HG03565 (cell line): ENCODE measurements around the gene ZNF599.
A peak's percentile ranks its signal among the peaks of the same experiment; 100 is the strongest.
"Not testable (repeated sequence)": the region's sequence is repeated elsewhere in the genome, so short reads cannot be mapped to it uniquely, and the experiment has no call there.

Experiments used
- ATAC-seq: cut with Tn5 transposase; IDR thresholded peaks from one replicate; pipeline ENCODE4 v1.9.1; 2021; ENCODE audit warnings: mild to moderate bottlenecking, moderate library complexity; ENCODE audit not compliant: unreplicated experiment

Gene ZNF599

DNA sequence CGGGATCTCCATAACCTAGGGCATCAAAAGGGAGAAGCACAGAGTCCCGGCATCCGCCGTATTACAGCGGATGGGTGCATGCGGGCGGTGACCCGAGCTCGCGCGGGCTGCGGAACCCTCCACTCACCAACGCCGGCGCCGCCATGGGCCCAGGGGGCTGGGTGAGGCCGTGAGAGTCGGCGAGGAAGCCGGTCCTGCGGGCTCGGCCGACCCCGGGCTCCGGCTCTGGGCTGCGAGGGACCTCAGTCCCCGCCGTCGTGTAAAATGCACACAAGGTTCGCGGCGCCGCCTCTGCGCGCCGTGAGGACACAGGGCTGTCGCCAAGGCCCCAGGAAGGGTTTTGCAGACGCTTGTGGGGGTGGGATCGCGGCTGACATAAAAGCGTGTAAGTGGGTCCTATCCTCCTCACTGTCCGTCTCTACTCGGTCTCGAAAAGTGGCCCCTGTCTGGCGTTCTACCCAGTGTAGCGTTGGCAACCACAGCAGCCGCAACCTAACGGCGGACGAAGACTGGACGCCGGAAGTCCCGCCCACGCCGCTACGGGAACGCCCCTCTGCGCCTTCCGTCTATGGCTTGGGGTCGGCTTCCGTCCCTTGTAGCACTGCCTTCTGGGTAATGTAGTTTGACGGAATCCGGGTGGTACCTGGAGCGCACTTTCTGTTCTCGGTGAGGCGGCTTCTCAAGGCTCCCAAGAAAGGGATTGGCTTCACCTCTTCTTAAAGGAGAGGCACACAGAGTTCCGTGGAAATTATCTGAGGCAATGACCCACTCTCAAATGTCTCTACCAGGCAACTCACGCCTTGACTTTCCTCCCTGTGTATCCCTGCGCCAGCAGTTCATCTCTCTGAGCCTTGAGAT lies at the start of gene ZNF599:
Gene ZNF599, minus strand, starts transcription at position 519 of the 858 bp plus-strand sequence. Its CDS starts 374 bp downstream, at position 145.
- peak; percentile 95 for ATAC-seq

DNA sequence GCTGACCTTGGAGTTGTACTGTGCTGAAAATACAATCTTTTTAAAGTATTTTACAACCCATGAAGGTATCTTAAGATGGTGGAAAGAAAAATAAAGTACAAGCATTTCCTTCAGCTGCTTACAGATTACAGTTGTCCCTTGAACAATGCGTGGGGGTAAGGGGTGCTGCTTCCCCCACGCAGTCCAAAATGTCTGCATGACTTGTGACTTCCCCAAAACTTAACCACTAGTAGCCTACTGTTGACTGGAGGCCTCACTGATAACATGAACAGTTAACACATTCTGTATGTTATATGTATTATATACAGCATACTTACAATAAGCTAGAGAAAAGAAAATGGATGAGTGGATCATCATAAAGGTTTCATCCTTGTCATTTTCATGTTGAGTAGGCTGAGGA lies 45.3 kb upstream of the ZNF599 start:
- ATAC-seq: no peak

DNA sequence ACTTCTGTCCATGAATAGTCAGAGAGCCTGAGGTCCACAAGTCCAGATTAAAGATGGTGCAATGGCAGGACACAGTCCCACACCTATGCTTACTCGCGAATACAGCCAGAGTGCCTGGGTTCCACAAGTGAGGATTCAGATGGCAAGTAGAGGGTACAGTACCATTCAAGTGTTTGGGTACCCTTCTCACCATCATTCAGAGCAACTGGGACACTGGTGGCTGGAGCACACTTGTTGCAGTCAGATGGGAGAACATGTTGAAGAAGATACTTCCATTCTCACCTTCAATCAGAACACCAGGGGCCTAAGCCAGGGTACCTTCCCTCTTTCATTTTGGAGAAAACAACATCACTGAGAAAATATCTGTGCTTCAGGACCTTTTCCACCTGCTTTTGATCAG lies 43.7 kb upstream of the ZNF599 start:
- no peak for ATAC-seq

DNA sequence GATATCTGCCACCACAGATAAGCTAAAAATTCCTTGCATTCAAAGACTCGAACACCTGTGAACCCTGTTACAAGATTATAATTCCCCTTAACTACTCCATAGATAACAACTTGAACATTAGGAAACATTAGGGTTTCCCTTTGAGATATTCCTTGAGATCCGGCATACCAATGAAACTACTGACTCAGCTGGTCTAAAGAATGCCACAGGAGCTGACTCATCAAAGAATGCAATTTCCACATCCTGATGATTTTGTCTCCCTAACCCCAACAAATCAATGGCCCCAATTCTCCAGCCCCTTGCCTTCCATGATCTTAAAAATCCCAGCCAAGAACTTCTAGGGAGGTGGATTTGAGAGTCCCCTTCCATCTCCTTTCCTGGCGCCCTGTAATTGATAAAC lies 35.6 kb upstream of the ZNF599 start:
- ATAC-seq: no peak

DNA sequence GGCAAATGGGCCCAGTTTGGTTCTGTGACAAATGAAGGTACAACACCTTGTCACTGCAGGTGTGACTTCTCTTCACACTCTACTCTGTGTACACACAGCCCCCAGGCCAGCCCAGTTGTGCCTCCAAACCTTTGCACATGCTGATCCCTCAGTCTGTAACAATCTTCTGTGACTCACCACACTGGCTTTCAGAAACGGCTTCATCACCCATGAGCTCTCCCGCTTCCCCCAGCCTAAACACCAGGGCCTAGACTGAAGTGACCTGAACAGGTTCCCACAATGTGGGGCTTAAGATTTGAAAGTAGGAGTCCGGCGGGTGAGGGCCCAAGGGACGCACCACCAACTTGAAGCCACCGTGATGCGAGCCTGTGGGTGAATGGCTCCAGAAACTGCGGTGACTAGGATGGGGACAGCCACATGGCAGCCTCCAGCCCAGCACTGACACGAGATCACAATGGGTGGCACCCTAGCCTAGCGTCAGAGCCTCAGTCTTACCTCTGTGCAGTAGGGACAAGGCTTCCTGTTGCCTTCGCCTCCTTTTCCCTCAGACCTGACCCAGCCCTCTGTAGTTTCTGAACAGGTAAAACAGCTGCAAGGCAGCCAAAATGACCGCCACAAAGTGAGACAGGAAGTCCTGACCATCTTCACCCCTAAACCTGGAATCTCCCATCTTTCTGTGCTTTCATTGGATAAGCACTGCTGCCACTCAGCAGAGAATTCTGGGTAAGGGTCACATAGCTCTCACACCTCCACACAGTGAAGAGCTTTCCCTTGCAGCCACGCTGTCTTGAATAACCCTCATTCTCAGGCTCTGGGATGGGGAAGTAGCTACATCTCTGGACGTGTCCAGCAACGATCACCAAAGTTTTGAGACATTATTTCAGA lies 34.2 kb upstream of the ZNF599 start:
- no peak for ATAC-seq

- no peak for ATAC-seq
Measured at GRCh38 chr19:34804115-34804514, 31.1 kb upstream of the ZNF599 start.

GRCh38 chr19:34796953-34797352 lies 23.9 kb upstream of the ZNF599 start:
- ATAC-seq: not testable (repeated sequence)

GRCh38 chr19:34794066-34794960 lies 21.3 kb upstream of the ZNF599 start:
- ATAC-seq: no peak

- no peak for ATAC-seq
Measured at GRCh38 chr19:34793565-34793964, 20.6 kb upstream of the ZNF599 start.

GRCh38 chr19:34788074-34788473 lies 15.1 kb upstream of the ZNF599 start:
- no peak for ATAC-seq

- ATAC-seq: no peak
Measured at GRCh38 chr19:34787059-34787824, 14.2 kb upstream of the ZNF599 start.

DNA sequence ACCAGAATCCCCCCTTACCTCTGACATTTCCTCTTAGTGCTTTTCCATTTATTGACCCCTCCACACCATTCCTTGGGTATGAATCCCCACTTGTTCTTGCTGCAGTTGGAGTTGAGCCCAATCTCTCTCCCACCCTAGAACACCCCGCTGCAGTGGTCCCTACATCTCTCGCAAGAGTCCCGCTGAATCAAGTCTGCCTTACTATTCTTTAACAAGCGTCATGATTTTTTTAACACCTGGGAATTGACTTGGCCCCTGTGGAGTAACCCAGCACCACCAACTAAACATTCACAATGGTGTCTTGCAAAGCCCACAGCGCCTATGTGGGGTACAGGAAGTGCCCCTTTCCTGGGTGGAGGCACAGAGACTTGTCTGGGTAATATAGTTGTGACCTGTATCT lies 13.2 kb upstream of the ZNF599 start:
- no peak for ATAC-seq

- no peak for ATAC-seq
Measured at GRCh38 chr19:34779652-34780051, 6.6 kb upstream of the ZNF599 start.

DNA sequence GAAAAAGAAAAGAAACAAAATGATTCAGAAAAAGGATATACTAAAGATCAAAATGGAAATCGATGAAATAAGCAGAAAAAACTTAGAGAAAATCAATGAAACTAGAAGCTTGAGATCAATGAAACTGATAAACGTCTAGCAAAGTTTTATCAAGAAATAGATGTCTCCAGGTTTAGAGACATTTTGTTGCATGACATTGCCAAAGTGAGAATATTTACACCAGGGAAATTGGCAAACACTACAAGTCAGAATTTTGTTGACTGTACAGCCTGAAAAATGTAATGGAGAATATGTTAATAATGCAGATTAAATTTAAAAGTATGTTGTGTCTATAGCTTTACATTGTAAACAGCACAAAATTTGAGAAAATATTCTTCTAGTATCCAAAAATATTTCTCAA lies 5.3 kb upstream of the ZNF599 start:
- ATAC-seq: no peak

- no peak for ATAC-seq
Measured at GRCh38 chr19:34774857-34775256, 1.8 kb upstream of the ZNF599 start.

- ATAC-seq: no peak
Measured at GRCh38 chr19:34773555-34773864, 495 bp upstream of the ZNF599 start.

GRCh38 chr19:34767951-34768350 lies 5.1 kb downstream of the ZNF599 start:
- no peak for ATAC-seq

- no peak for ATAC-seq
Measured at GRCh38 chr19:34766386-34766785, 6.6 kb downstream of the ZNF599 start.

GRCh38 chr19:34759218-34759917 lies 13.6 kb downstream of the ZNF599 start:
- ATAC-seq: no peak

DNA sequence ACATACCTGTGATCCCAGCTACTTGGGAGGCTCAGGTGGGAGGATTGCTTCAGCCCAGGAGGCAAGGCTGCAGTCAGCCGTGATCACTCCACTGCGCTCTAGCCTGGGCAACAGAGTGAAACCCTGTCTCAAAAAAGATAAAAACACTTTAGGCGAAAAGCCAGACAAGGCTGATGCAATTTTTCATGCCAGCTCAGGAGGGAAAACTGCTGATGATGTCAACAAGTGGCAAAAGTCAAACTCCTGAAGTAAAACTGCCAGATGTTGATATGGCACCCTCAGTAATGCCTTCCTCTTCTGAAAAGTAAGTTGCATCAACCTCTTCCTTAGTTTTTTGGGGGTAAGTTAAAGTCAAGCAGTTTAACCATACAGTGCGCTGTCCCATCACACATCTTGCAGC lies 15.6 kb downstream of the ZNF599 start:
- ATAC-seq: no peak
